Measurements from ENCODE around the gene ACKR4. TPM values are rescaled to one million over a fixed set of nuclear protein-coding genes. Genes with fewer than 3 reads are reported as not detected.
"Not testable (repeated sequence)": the region's sequence is repeated elsewhere in the genome, so short reads cannot be mapped to it uniquely, and the experiment has no call there.

The ACKR4 gene
- 0.26 and 0.58 TPM in 2 replicates for total RNA-seq

- intact Hi-C loops (cut with micrococcal nuclease): no loop called here
- H3K4me3 Mint-ChIP-seq: no peak within 1 kb of the TSS
- no peak for DNase-seq
- H3K4me1 Mint-ChIP-seq: peaks cover 8% of the 10 kb centered on the region
- H3K27ac Mint-ChIP-seq: peak within 1 kb of the TSS; percentile 5
- no peaks in the 10 kb centered on the region for H3K27me3 Mint-ChIP-seq
- H3K36me3 Mint-ChIP-seq (ENCODE audit: low read depth): peaks cover 18% of the 10 kb centered on the region
- peaks cover 4% of the 10 kb centered on the region for H3K9me3 Mint-ChIP-seq
Observed at GRCh38 chr3:132596816-132597433, at the start of gene ACKR4. Gene ACKR4, plus strand, starts transcription at chr3:132597270. Its CDS starts 3,128 bp downstream, at chr3:132600398.

GRCh38 chr3:132549169-132549568 is 47.9 kb upstream of the ACKR4 start:
- peaks cover 8% of the 10 kb centered on the region for H3K9me3 Mint-ChIP-seq
- peak overlapping the region; percentile 98 for H3K27ac Mint-ChIP-seq
- H3K4me3 Mint-ChIP-seq: no peak overlapping the region
- peaks cover 6% of the 10 kb centered on the region for H3K36me3 Mint-ChIP-seq (ENCODE audit: low read depth)
- no peaks in the 10 kb centered on the region for H3K27me3 Mint-ChIP-seq
- intact Hi-C loops (cut with micrococcal nuclease): no loop called here
- DNase-seq: no peak
- H3K4me1 Mint-ChIP-seq: peaks cover 35% of the 10 kb centered on the region

- Mint-ChIP-seq H3K27ac (peak overlapping the region; percentile 98), H3K36me3 (ENCODE audit: low read depth) (peaks cover 4% of the 10 kb centered on the region), H3K9me3 (peaks cover 8% of the 10 kb centered on the region), H3K4me1 (peaks cover 30% of the 10 kb centered on the region), H3K27me3 (no peaks in the 10 kb centered on the region), H3K4me3 (peak overlapping the region; percentile 70)
- peak; percentile 62 for DNase-seq
- intact Hi-C loops (cut with micrococcal nuclease): loop anchor here (1.0 to 2.0 kb wide), 4 partner anchors 8 to 28 kb away; no protein-coding TSS in a partner anchor
Observed at GRCh38 chr3:132549890-132550578, 47.0 kb upstream of the ACKR4 start.

DNA sequence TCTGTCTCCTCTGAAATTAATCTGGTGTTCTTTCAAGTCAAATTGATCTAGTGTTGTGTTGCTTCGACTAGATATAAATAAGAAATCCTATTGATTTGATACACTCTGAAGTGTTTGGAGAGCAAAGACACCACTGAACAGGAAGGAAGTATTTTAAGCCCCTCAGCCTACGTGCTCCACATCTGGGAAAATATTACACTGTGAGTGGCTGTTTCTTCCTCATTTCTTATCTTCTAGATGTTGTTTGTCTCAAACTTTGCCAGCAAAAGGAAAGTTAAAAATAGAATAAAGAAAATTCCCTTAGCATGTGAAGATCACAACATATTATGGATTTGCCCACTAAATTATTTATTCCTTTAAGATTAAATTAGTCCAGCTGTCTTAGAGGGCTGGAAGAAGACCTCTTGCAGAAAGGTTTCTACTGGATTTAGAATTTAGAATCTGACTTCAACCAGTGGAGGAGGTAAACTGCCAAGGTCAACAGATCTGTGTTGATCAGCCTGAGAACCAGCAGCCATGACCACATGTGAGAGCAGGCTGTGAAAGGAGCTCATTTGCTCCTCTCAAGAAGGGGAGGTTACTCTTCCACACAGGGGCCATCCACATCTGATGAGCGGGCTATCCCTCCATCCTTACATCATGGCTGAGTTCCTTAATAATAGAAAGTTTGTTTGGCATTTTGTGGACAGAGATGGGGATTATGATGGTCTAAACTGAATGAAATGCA is 46.3 kb upstream of the ACKR4 start:
- Mint-ChIP-seq H3K27me3 (no peaks in the 10 kb centered on the region), H3K4me1 (peaks cover 28% of the 10 kb centered on the region), H3K4me3 (peak overlapping the region; percentile 37), H3K9me3 (peaks cover 8% of the 10 kb centered on the region), H3K36me3 (ENCODE audit: low read depth) (peaks cover 4% of the 10 kb centered on the region), H3K27ac (peak overlapping the region; percentile 98)
- intact Hi-C loops (cut with micrococcal nuclease): loop anchor here (1.0 to 2.0 kb wide), 4 partner anchors 8 to 28 kb away; no protein-coding TSS in a partner anchor
- no peak for DNase-seq

- peaks cover 8% of the 10 kb centered on the region for H3K36me3 Mint-ChIP-seq (ENCODE audit: low read depth)
- intact Hi-C loops (cut with micrococcal nuclease): no loop called here
- no peaks in the 10 kb centered on the region for H3K27me3 Mint-ChIP-seq
- no peak overlapping the region for H3K27ac Mint-ChIP-seq
- no peak for DNase-seq
- H3K4me1 Mint-ChIP-seq: peaks cover 25% of the 10 kb centered on the region
- H3K9me3 Mint-ChIP-seq: peaks cover 7% of the 10 kb centered on the region
- H3K4me3 Mint-ChIP-seq: no peak overlapping the region
Observed at GRCh38 chr3:132553826-132554225, 43.2 kb upstream of the ACKR4 start.

- Mint-ChIP-seq H3K4me1 (peaks cover 21% of the 10 kb centered on the region), H3K27ac (no peak overlapping the region), H3K36me3 (ENCODE audit: low read depth) (peaks cover 9% of the 10 kb centered on the region), H3K9me3 (peaks cover 4% of the 10 kb centered on the region), H3K4me3 (no peak overlapping the region), H3K27me3 (no peaks in the 10 kb centered on the region)
- no peak for DNase-seq
- intact Hi-C loops (cut with micrococcal nuclease): no loop called here
Observed at GRCh38 chr3:132554437-132554836, 42.6 kb upstream of the ACKR4 start.

GRCh38 chr3:132555306-132556035 is 41.6 kb upstream of the ACKR4 start:
- Mint-ChIP-seq H3K27me3 (no peaks in the 10 kb centered on the region), H3K4me3 (no peak overlapping the region), H3K27ac (no peak overlapping the region), H3K9me3 (no peaks in the 10 kb centered on the region), H3K36me3 (ENCODE audit: low read depth) (peaks cover 6% of the 10 kb centered on the region), H3K4me1 (peaks cover 11% of the 10 kb centered on the region)
- no peak for DNase-seq
- intact Hi-C loops (cut with micrococcal nuclease): no loop called here

DNA sequence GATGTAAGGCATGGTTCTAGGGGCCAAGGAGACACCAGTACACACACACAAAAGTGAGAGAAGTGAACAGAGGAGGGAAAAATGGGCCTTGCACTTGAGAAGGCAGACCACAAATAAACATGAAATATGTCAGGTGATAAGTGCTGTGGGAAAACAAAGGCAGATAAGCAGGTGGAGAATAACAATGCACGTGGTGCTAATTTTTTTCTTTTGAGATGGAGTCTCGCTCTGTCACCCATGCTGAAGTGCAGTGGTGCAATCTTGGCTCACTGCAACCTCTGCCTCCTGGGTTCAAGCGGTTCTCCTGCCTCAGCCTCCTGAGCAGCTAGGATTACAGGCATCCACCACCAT is 41.1 kb upstream of the ACKR4 start:
- H3K36me3 Mint-ChIP-seq (ENCODE audit: low read depth); H3K27me3 Mint-ChIP-seq; H3K4me1 Mint-ChIP-seq; DNase-seq; H3K9me3 Mint-ChIP-seq; intact Hi-C loops (cut with micrococcal nuclease); H3K27ac Mint-ChIP-seq; H3K4me3 Mint-ChIP-seq: not testable (repeated sequence)

GRCh38 chr3:132556508-132557159 is 40.4 kb upstream of the ACKR4 start:
- intact Hi-C loops (cut with micrococcal nuclease): no loop called here
- H3K36me3 Mint-ChIP-seq (ENCODE audit: low read depth): peaks cover 8% of the 10 kb centered on the region
- H3K9me3 Mint-ChIP-seq: no peaks in the 10 kb centered on the region
- no peaks in the 10 kb centered on the region for H3K27me3 Mint-ChIP-seq
- H3K4me3 Mint-ChIP-seq: no peak overlapping the region
- peaks cover 2% of the 10 kb centered on the region for H3K4me1 Mint-ChIP-seq
- DNase-seq: no peak
- H3K27ac Mint-ChIP-seq: no peak overlapping the region

DNA sequence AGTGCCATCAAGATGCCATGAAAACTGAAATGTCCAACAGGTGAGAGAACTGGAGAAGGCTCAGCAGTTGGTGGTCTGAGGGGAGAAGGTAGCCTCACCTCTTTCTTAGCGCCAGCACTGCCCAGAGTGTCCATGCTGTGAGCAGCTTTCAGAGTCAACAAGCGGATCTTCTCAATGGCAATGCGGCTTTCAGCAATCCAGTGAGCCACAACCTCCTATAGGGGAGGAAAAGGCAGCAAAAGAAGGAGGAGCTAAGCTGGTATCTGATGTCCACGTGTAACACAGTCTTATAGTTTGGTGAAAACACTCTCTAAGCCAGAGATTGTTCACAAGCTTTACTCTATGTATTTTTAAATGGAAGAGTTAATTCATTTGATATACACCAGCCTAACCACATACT is 36.1 kb upstream of the ACKR4 start:
- intact Hi-C loops (cut with micrococcal nuclease): no loop called here
- H3K27me3 Mint-ChIP-seq: no peaks in the 10 kb centered on the region
- H3K9me3 Mint-ChIP-seq: no peaks in the 10 kb centered on the region
- no peak overlapping the region for H3K27ac Mint-ChIP-seq
- peaks cover 30% of the 10 kb centered on the region for H3K36me3 Mint-ChIP-seq (ENCODE audit: low read depth)
- DNase-seq: no peak
- no peaks in the 10 kb centered on the region for H3K4me1 Mint-ChIP-seq
- no peak overlapping the region for H3K4me3 Mint-ChIP-seq

DNA sequence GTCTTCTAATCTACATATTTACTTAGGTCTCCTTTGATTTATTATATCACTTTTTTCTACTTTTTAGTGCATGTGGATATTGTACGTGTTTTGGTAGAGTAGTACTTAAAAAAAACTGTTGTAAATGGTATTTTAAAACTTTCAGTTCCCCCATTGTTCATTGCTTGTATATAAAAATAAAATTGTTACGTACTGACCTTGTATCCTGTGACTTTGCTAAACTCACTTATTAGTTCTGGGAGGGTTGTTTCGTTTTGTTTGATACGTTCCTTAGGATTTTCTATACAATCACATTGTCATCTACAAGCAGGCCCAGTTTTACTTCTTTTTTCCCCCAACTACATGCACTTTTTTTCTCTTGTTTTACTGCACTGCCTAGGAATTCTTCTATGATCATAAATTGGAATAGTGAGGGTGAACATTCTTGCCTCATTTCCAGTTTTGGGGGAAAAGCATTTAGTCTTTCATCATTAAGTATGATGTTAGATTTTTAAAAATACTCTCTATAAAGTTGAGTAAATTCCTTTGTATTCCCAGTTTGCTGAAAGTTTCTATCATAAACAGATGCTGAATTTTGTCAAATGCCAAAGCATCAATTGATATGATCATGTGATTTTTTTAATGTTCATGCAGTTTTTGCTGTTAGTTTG is 33.5 kb upstream of the ACKR4 start:
- no peak overlapping the region for H3K4me3 Mint-ChIP-seq
- intact Hi-C loops (cut with micrococcal nuclease): no loop called here
- no peaks in the 10 kb centered on the region for H3K9me3 Mint-ChIP-seq
- no peaks in the 10 kb centered on the region for H3K27me3 Mint-ChIP-seq
- peaks cover 31% of the 10 kb centered on the region for H3K36me3 Mint-ChIP-seq (ENCODE audit: low read depth)
- H3K27ac Mint-ChIP-seq: no peak overlapping the region
- no peak for DNase-seq
- H3K4me1 Mint-ChIP-seq: peaks cover 5% of the 10 kb centered on the region

DNA sequence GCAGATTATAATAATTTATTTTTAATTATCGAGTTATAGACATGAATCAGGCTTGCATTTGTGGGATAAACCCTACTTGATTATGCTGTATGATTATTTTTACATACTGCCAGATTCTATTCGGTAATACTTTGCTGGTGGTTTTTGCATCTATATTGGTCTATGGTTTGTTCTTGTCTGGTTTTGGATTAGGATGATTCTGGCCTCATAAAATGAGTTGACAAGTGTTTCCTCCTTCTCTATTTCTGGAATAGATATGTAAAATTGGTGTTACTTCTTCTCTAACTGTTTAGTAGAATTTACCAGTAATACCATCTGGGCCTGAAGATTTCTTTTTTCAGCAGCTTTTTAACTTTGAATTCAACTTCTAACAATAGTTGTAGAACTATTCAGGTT is 33.0 kb upstream of the ACKR4 start:
- Mint-ChIP-seq H3K27ac (no peak overlapping the region), H3K9me3 (no peaks in the 10 kb centered on the region), H3K4me3 (no peak overlapping the region), H3K36me3 (ENCODE audit: low read depth) (peaks cover 28% of the 10 kb centered on the region), H3K27me3 (no peaks in the 10 kb centered on the region), H3K4me1 (peaks cover 8% of the 10 kb centered on the region)
- intact Hi-C loops (cut with micrococcal nuclease): no loop called here
- no peak for DNase-seq

DNA sequence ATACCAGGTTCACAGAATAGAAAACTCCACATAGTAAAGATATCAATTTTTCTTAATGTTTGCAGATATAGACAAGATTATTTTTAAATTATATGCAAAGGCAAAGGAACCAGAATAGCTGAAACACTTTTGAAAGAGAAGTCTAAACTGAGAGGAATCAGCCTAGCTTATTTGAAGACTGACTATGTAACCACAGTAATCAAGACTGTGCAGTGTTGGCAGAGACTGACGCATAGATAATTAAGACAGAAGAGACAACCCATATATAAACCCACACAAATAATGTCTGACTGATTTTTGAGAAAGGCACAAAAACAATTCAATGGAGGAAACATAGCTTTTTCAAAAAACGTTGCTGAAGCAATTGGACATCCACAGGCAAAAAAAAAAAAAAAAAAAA is 28.6 kb upstream of the ACKR4 start:
- Mint-ChIP-seq H3K4me1 (peaks cover 18% of the 10 kb centered on the region), H3K27ac (peak overlapping the region; percentile 86), H3K27me3 (no peaks in the 10 kb centered on the region), H3K9me3 (no peaks in the 10 kb centered on the region), H3K36me3 (ENCODE audit: low read depth) (peaks cover 48% of the 10 kb centered on the region), H3K4me3 (no peak overlapping the region)
- no peak for DNase-seq
- intact Hi-C loops (cut with micrococcal nuclease): no loop called here
